Erythroblast (primary cell): ENCODE data around the gene PDE6D.

ENCODE experiments used
- GATA1 ChIP-seq: IDR thresholded peaks from 2 replicates; pipeline ENCODE4 v1.6.1; 2011; ENCODE audit warnings: low read depth, mild to moderate bottlenecking, control low read depth, low read length, moderate library complexity
- POLR2A ChIP-seq: IDR thresholded peaks from 2 replicates; pipeline ENCODE4 v1.6.1; 2011; ENCODE audit warnings: mild to moderate bottlenecking, low read length

DNA sequence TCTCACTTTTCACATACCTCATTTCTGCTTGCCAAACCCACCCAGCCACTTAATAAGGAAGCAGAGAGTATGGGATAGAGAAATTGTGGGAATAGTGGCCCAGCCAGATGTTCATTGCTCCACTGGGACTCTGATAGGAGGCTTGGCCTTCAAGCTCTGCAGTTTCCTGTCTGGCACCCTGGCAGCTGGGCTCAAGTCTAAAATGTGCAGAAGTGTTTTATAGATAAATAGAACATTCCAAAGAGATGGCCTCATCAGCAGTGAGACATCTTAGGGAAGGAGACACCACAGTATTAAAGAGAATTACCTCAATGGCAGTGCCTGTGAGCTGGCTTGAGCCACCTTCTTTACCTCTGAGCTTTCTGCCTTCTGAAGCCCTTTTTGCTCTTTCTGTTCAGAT lies 29.8 kb upstream of the PDE6D start:
- TF ChIP-seq POLR2A (no peak), GATA1 (no peak)
